ENCODE data around the gene SPEM2.

SPEM2 gene

GRCh38 chr17:7476494-7476893 lies 51.1 kb downstream of the SPEM2 start:
- peak overlapping the region; percentile 68 for H3K4me3 ChIP-seq (ENCODE audit: low read length)
- DNase-seq (ENCODE audit: low read depth) = peak; percentile 39
- no peak for TF ChIP-seq CTCF (conservative IDR thresholded peaks at IDR 0.05; ENCODE audit: low read length)

GRCh38 chr17:7476951-7477350 lies 51.5 kb downstream of the SPEM2 start:
- peak overlapping the region; percentile 68 for H3K4me3 ChIP-seq (ENCODE audit: low read length)
- DNase-seq (ENCODE audit: low read depth) = no peak
- TF ChIP-seq CTCF (conservative IDR thresholded peaks at IDR 0.05; ENCODE audit: low read length) = no peak
